ENCODE results near the gene FRMPD2. TPM values are rescaled to one million over a fixed set of nuclear protein-coding genes. Genes with fewer than 3 reads are reported as not detected.

The FRMPD2 gene
- total RNA-seq, 5 donors from 2014 or later (not counting 1 experiment from before 2014, with no cell fraction given): 0.43 TPM; not detected in 4

GRCh38 chr10:48195803-48196202 is 78.7 kb downstream of the FRMPD2 start:
- H3K4me1 Mint-ChIP-seq: no peaks in the 10 kb centered on the region
- H3K27ac Mint-ChIP-seq: no peak overlapping the region
- no peaks in the 10 kb centered on the region for H3K36me3 Mint-ChIP-seq
- Histone ChIP-seq H3K27me3 (replicated peaks in 1 of 2; ENCODE audit: control insufficient read depth in 2 of 2, extremely low read depth in 1 of 2, insufficient read depth in 2 of 2, low read length in 1 of 2) (no peaks in the 10 kb centered on the region), H3K4me3 (ENCODE audit: control insufficient read depth in 1 of 2, extremely low read depth in 1 of 2, low read length in 1 of 2) (no peak overlapping the region), H3K4me1 (ENCODE audit: control insufficient read depth in 1 of 2, extremely low read depth in 1 of 2, insufficient read depth in 2 of 2, low read length in 2 of 2) (no peaks in the 10 kb centered on the region), H3K9me3 (no peaks in the 10 kb centered on the region), H3K27ac (ENCODE audit: low read length) (no peak overlapping the region), H3K36me3 (ENCODE audit: control insufficient read depth in 2 of 2, extremely low read depth in 1 of 2, insufficient read depth in 1 of 2, low read length in 1 of 2) (no peaks in the 10 kb centered on the region)
- 69% methylated on average over 2 of the region's 2 CpGs for WGBS (ENCODE audit: insufficient coverage)
- POLR2A ChIA-PET: no interaction called here
- ATAC-seq (replicated peaks in 1 of 4) (no peak), DNase-seq (no peak)
- CTCF ChIA-PET: no interaction called here
- H3K4me3 Mint-ChIP-seq: no peak overlapping the region
- peaks cover 0 to 2% of the 10 kb centered on the region in 2 donors for H3K27me3 Mint-ChIP-seq
- H3K9me3 Mint-ChIP-seq: peaks cover 0 to 4% (median 2%) of the 10 kb centered on the region in 3 donors

- peaks cover 0 to 2% of the 10 kb centered on the region in 2 donors for H3K27me3 Mint-ChIP-seq
- H3K27me3 ChIP-seq (replicated peaks in 1 of 2; ENCODE audit: control insufficient read depth in 2 of 2, extremely low read depth in 1 of 2, insufficient read depth in 2 of 2, low read length in 1 of 2): no peaks in the 10 kb centered on the region
- H3K9me3 Mint-ChIP-seq: peaks cover 0 to 4% (median 2%) of the 10 kb centered on the region in 3 donors
- no peak overlapping the region for H3K4me3 ChIP-seq (ENCODE audit: control insufficient read depth in 1 of 2, extremely low read depth in 1 of 2, low read length in 1 of 2)
- no peaks in the 10 kb centered on the region for H3K36me3 Mint-ChIP-seq
- H3K27ac ChIP-seq (ENCODE audit: low read length): no peak overlapping the region
- H3K4me1 ChIP-seq (ENCODE audit: control insufficient read depth in 1 of 2, extremely low read depth in 1 of 2, insufficient read depth in 2 of 2, low read length in 2 of 2): no peaks in the 10 kb centered on the region
- no peak overlapping the region for H3K27ac Mint-ChIP-seq
- no peak for ATAC-seq (replicated peaks in 1 of 4)
- no peaks in the 10 kb centered on the region for H3K4me1 Mint-ChIP-seq
- DNase-seq: no peak
- ChIA-PET CTCF (no interaction called here), POLR2A (no interaction called here)
- H3K4me3 Mint-ChIP-seq: no peak overlapping the region
- H3K36me3 ChIP-seq (ENCODE audit: control insufficient read depth in 2 of 2, extremely low read depth in 1 of 2, insufficient read depth in 1 of 2, low read length in 1 of 2): no peaks in the 10 kb centered on the region
- H3K9me3 ChIP-seq: no peaks in the 10 kb centered on the region
- 67% methylated on average over 1 of the region's 1 CpG for WGBS (ENCODE audit: insufficient coverage)
Observed at GRCh38 chr10:48194830-48195229, 79.7 kb downstream of the FRMPD2 start.

- DNase-seq (no peak), ATAC-seq (replicated peaks in 1 of 4) (no peak)
- no peaks in the 10 kb centered on the region for H3K9me3 Mint-ChIP-seq
- no peaks in the 10 kb centered on the region for H3K36me3 Mint-ChIP-seq
- Histone ChIP-seq H3K4me3 (ENCODE audit: control insufficient read depth in 1 of 2, extremely low read depth in 1 of 2, low read length in 1 of 2) (no peak overlapping the region), H3K36me3 (ENCODE audit: control insufficient read depth in 2 of 2, extremely low read depth in 1 of 2, insufficient read depth in 1 of 2, low read length in 1 of 2) (no peaks in the 10 kb centered on the region), H3K9me3 (no peaks in the 10 kb centered on the region), H3K27ac (ENCODE audit: low read length) (no peak overlapping the region), H3K4me1 (ENCODE audit: control insufficient read depth in 1 of 2, extremely low read depth in 1 of 2, insufficient read depth in 2 of 2, low read length in 2 of 2) (no peaks in the 10 kb centered on the region), H3K27me3 (replicated peaks in 1 of 2; ENCODE audit: control insufficient read depth in 2 of 2, extremely low read depth in 1 of 2, insufficient read depth in 2 of 2, low read length in 1 of 2) (no peaks in the 10 kb centered on the region)
- H3K27me3 Mint-ChIP-seq: peaks cover 0 to 2% of the 10 kb centered on the region in 2 donors
- no peak overlapping the region for H3K4me3 Mint-ChIP-seq
- ChIA-PET CTCF (no interaction called here), POLR2A (no interaction called here)
- no CpG with 5 or more reads among the region's 2 CpGs for WGBS (ENCODE audit: insufficient coverage)
- no peak overlapping the region for H3K27ac Mint-ChIP-seq
- H3K4me1 Mint-ChIP-seq: no peaks in the 10 kb centered on the region
Observed at GRCh38 chr10:48193556-48193955, 80.9 kb downstream of the FRMPD2 start.

DNA sequence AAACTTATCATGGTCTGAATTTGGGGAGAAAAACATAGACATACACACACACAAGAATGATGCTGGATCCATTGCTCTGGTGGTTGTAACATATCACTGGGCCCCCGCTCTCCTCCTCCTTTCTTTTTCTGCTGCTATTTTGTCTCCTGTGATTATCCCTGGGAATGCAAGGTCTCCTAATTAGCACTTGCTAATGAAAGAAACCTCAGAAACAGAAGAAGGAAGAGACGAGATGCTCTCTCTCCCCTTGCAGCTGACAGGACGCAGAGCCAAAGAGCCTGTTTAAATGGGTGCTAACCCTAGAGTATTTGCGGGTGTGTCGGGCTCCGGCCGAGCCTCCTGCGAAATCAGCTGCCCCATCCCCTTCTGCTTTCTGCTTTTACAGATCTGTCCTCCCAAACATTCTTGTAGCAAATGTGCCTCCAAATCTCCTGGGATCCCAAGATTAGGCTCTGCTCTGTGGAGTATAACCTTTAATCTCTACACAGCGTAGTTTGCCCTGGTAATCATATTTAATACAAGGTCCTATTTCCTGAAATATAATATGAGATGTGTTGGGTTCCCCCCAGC is 81.5 kb downstream of the FRMPD2 start:
- POLR2A ChIA-PET: interaction anchor here in 1 of 2 donors (0.6 kb wide), 1 partner anchor 1196 kb away, joined by 4 read pairs; no protein-coding TSS in a partner anchor
- peaks cover 0 to 2% of the 10 kb centered on the region in 2 donors for H3K27me3 Mint-ChIP-seq

GRCh38 chr10:48187713-48188485 is 86.6 kb downstream of the FRMPD2 start:
- Histone ChIP-seq H3K27ac (ENCODE audit: low read length) (no peak overlapping the region), H3K27me3 (replicated peaks in 1 of 2; ENCODE audit: control insufficient read depth in 2 of 2, extremely low read depth in 1 of 2, insufficient read depth in 2 of 2, low read length in 1 of 2) (peaks cover 0 to 4% of the 10 kb centered on the region in 2 experiments), H3K4me1 (ENCODE audit: control insufficient read depth in 1 of 2, extremely low read depth in 1 of 2, insufficient read depth in 2 of 2, low read length in 2 of 2) (no peaks in the 10 kb centered on the region), H3K36me3 (ENCODE audit: control insufficient read depth in 2 of 2, extremely low read depth in 1 of 2, insufficient read depth in 1 of 2, low read length in 1 of 2) (no peaks in the 10 kb centered on the region), H3K9me3 (no peaks in the 10 kb centered on the region), H3K4me3 (ENCODE audit: control insufficient read depth in 1 of 2, extremely low read depth in 1 of 2, low read length in 1 of 2) (no peak overlapping the region)
- no peaks in the 10 kb centered on the region for H3K9me3 Mint-ChIP-seq
- CTCF ChIA-PET: no interaction called here
- no peak overlapping the region for H3K27ac Mint-ChIP-seq
- no peaks in the 10 kb centered on the region for H3K36me3 Mint-ChIP-seq
- H3K4me1 Mint-ChIP-seq: no peaks in the 10 kb centered on the region
- DNase-seq (no peak), ATAC-seq (replicated peaks in 1 of 4) (no peak)
- H3K27me3 Mint-ChIP-seq: peaks cover 0 to 3% of the 10 kb centered on the region in 2 donors
- POLR2A ChIA-PET: no interaction called here
- H3K4me3 Mint-ChIP-seq: no peak overlapping the region
- WGBS (ENCODE audit: insufficient coverage): 72% methylated on average over 8 of the region's 10 CpGs

More for the DNA sequence above, 81.5 kb downstream of the FRMPD2 start:
- no peaks in the 10 kb centered on the region for H3K9me3 Mint-ChIP-seq
- H3K27ac Mint-ChIP-seq: no peak overlapping the region
- Histone ChIP-seq H3K27me3 (replicated peaks in 1 of 2; ENCODE audit: control insufficient read depth in 2 of 2, extremely low read depth in 1 of 2, insufficient read depth in 2 of 2, low read length in 1 of 2) (no peaks in the 10 kb centered on the region), H3K36me3 (ENCODE audit: control insufficient read depth in 2 of 2, extremely low read depth in 1 of 2, insufficient read depth in 1 of 2, low read length in 1 of 2) (no peaks in the 10 kb centered on the region), H3K9me3 (no peaks in the 10 kb centered on the region), H3K27ac (ENCODE audit: low read length) (no peak overlapping the region), H3K4me3 (ENCODE audit: control insufficient read depth in 1 of 2, extremely low read depth in 1 of 2, low read length in 1 of 2) (no peak overlapping the region), H3K4me1 (ENCODE audit: control insufficient read depth in 1 of 2, extremely low read depth in 1 of 2, insufficient read depth in 2 of 2, low read length in 2 of 2) (no peaks in the 10 kb centered on the region)
- ATAC-seq (replicated peaks in 1 of 4) (no peak), DNase-seq (no peak)
- H3K36me3 Mint-ChIP-seq: no peaks in the 10 kb centered on the region
- CTCF ChIA-PET: no interaction called here
- no peak overlapping the region for H3K4me3 Mint-ChIP-seq
- WGBS (ENCODE audit: insufficient coverage): 96% methylated on average over 4 of the region's 9 CpGs
- no peaks in the 10 kb centered on the region for H3K4me1 Mint-ChIP-seq

DNA sequence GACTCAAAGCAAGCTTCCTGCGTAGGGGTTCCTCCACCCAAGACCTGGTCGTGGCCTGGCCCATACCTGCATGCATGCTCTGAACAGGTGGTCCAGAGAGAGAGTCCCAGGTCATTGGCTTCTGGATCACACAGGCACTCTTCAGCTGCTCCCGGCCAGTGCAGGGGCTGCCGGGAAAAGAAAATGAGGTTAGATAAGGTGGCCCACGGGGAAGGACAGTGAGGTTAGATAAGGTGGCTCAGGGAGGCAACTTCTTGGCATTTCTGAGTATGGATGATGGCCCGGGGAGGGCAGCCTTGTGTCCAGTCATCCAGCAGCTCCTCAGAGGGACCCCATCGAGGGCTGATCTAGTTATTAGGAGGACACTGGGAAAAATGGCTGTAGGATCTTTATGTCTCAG is 87.4 kb downstream of the FRMPD2 start:
- ATAC-seq (replicated peaks in 1 of 4): no peak
- no peak overlapping the region for H3K27ac ChIP-seq (ENCODE audit: low read length)
- 84% methylated on average over 6 of the region's 7 CpGs for WGBS (ENCODE audit: insufficient coverage)
- H3K36me3 ChIP-seq (ENCODE audit: control insufficient read depth in 2 of 2, extremely low read depth in 1 of 2, insufficient read depth in 1 of 2, low read length in 1 of 2): no peaks in the 10 kb centered on the region
- Mint-ChIP-seq H3K4me1 (no peaks in the 10 kb centered on the region), H3K27me3 (peaks cover 0 to 3% of the 10 kb centered on the region in 2 donors), H3K36me3 (no peaks in the 10 kb centered on the region), H3K27ac (no peak overlapping the region), H3K9me3 (no peaks in the 10 kb centered on the region), H3K4me3 (no peak overlapping the region)
- no peak overlapping the region for H3K4me3 ChIP-seq (ENCODE audit: control insufficient read depth in 1 of 2, extremely low read depth in 1 of 2, low read length in 1 of 2)
- POLR2A ChIA-PET: no interaction called here
- no peak for DNase-seq
- H3K4me1 ChIP-seq (ENCODE audit: control insufficient read depth in 1 of 2, extremely low read depth in 1 of 2, insufficient read depth in 2 of 2, low read length in 2 of 2): no peaks in the 10 kb centered on the region
- CTCF ChIA-PET: interaction anchor here in 1 of 2 donors (0.6 kb wide), 1 partner anchor 11 kb away, joined by 3 read pairs; no protein-coding TSS in a partner anchor
- H3K27me3 ChIP-seq (replicated peaks in 1 of 2; ENCODE audit: control insufficient read depth in 2 of 2, extremely low read depth in 1 of 2, insufficient read depth in 2 of 2, low read length in 1 of 2): peaks cover 0 to 6% of the 10 kb centered on the region in 2 experiments
- no peaks in the 10 kb centered on the region for H3K9me3 ChIP-seq
